Transverse colon (tissue), 4 donors: ENCODE measurements around the gene HERC3. TPM values are rescaled to one million over a fixed set of nuclear protein-coding genes. Genes with fewer than 3 reads are reported as not detected.

Experiments
- DNase-seq: peaks from one replicate; pipeline ENCODE4 v3.0.0-alpha.2; 2019
- H3K27ac ChIP-seq, 4 donors: fragments of 200-600 bp; sonication (generic); 2 replicates each; pipeline ENCODE4 v1.5.1; 2016 to 2018; ENCODE audit warnings: inconsistent platforms in 4 of 4
- H3K27me3 ChIP-seq: fragments of 200-600 bp; sonication (generic); 2 replicates; pipeline ENCODE4 v1.5.1; 2017; ENCODE audit warnings: inconsistent platforms
- H3K36me3 ChIP-seq, 4 donors: fragments of 200-600 bp; sonication (generic); 2 replicates each; pipeline ENCODE4 v1.5.1; 2017 to 2019; ENCODE audit warnings: inconsistent platforms in 4 of 4
- H3K4me1 ChIP-seq, 4 donors: fragments of 200-600 bp; sonication (generic); 2 replicates each; pipeline ENCODE4 v1.5.1; 2017 to 2020; ENCODE audit warnings: inconsistent platforms in 4 of 4
- H3K4me3 ChIP-seq, 4 donors: fragments of 200-600 bp; sonication (generic); 1 replicate in 1 of 4; 2 replicates in 3 of 4; pipeline versions ENCODE4 v1.5.1 to v1.6.1; 2017 to 2019; ENCODE audit warnings: inconsistent platforms in 4 of 4
- H3K9me3 ChIP-seq, 2 donors: fragments of 200-600 bp; sonication (generic); 2 replicates each; pipeline ENCODE4 v1.5.1; 2017 to 2019; ENCODE audit warnings: inconsistent platforms in 2 of 2
- CTCF ChIP-seq, 5 experiments: fragments of 200-600 bp in 3 of 5; fragments of 450-650 bp in 2 of 5; sonication (generic) in 3 of 5; IDR thresholded peaks; 1 replicate in 2 of 5; 2 replicates in 3 of 5; pipeline ENCODE4 v1.5.1; 2016 to 2017; ENCODE audit warnings: antibody characterized with exemption in 5 of 5, inconsistent platforms in 3 of 5, mild to moderate bottlenecking in 2 of 5, moderate library complexity in 1 of 5
- EP300 ChIP-seq: sonication (generic); formaldehyde crosslinking; IDR thresholded peaks from one replicate; pipeline ENCODE4 v1.6.1; 2017; ENCODE audit warnings: antibody characterized with exemption, low read depth
- POLR2A ChIP-seq: fragments of 450-650 bp; IDR thresholded peaks from one replicate; pipeline ENCODE4 v1.6.1; 2016; ENCODE audit warnings: antibody characterized with exemption, mild to moderate bottlenecking, moderate library complexity
- POLR2AphosphoS5 ChIP-seq, 3 donors: sonication (generic); formaldehyde crosslinking; IDR thresholded peaks; one replicate each; pipeline ENCODE4 v1.6.1; 2016; ENCODE audit warnings: antibody characterized with exemption in 3 of 3
- WGBS, 2 donors: methylation state at CpG; one replicate each; pipeline ENCODE4 v1.1.5; 2018; ENCODE audit warnings: low coverage in 1 of 2; 5-methylcytosine and 5-hydroxymethylcytosine counted together
- in situ Hi-C, 4 donors: fragments of 200-750 bp; cut with MboI; loops; one replicate each; pipeline versions ENCODE4 v1.15.0 to v1.15.1; 2017; ENCODE audit warnings: low sequenced_read_pairs in 3 of 4, low pct_ligation_motif_present in 1 of 4, low pct_unique_long_range_greater_than_20kb in 1 of 4
- intact Hi-C: fragments of 100-400 bp; cut with DNase I; formaldehyde crosslinking; loops from one replicate; pipeline ENCODE4 v1.15.1; 2023; ENCODE audit warnings: low total_unique reads
- total RNA-seq, 4 donors: library from RNA; depleted of rRNA; stranded (reverse); fragments of >200 nt; gene quantifications; one replicate each; pipeline ENCODE4 v1.1.0, GENCODE V29; 2016

The HERC3 gene
- total RNA-seq, 4 donors from 2014 or later = 38.9 to 64.1 (median 55.1) TPM

DNA sequence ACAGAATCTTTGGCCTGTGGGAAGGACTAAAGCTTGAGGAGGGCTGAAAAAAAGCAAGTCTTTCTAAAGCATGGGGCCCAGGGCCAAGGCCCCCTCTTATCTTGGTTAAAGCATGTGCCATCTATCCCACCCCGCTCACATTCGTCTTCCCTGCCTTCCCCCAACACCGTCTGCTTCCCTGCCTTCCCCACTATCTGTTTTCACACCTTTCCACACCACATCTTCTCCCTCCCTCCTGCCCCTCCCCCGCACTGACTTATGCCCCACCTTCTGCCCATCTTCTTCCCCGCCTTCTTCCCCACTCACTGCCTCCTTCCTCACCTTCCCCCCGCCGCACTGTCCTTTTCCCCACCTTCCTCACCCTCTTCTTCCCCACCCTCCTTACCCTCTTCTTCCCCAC, 106.2 kb downstream of the HERC3 start:
- Histone ChIP-seq H3K27ac (peak overlapping the region in 1 of 4 donors; percentile 74), H3K9me3 (no peaks in the 10 kb centered on the region), H3K36me3 (no peaks in the 10 kb centered on the region), H3K27me3 (no peaks in the 10 kb centered on the region), H3K4me3 (no peak overlapping the region), H3K4me1 (no peaks in the 10 kb centered on the region)
- TF ChIP-seq POLR2A = no peak
- no peak for TF ChIP-seq EP300
- TF ChIP-seq CTCF (IDR thresholded peaks at IDR 0.05) = no peak
- no peak for TF ChIP-seq POLR2AphosphoS5 (IDR thresholded peaks at IDR 0.05)
- in situ Hi-C loops (no loop called here), intact Hi-C loops (no loop called here)
- no peak for DNase-seq
- WGBS, 2 donors = 87 to 96% methylated on average over 6 to 7 of the region's 7 CpGs

DNA sequence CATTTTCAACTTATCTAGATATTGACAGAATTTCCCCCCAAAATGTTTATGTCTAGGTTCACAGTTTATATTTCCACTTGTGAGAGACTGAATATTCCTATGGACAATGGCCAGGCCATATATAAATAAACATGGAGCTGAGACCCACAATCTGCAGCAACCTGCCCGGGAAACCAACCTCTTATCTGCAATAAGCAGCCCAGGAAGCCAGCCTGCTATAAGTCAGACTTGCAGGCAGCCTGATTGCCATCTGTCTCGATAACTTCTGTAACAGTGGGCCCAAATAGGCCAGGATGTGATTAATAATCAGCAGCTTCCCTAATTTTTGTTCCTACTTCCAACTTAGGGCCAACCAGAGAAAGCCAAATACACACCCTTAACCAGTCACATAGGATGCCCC, 110.5 kb downstream of the HERC3 start:
- intact Hi-C loops = loop anchor here (5.0 kb wide), 1 partner anchor 320 kb away; no protein-coding TSS in a partner anchor
- H3K9me3 ChIP-seq = no peaks in the 10 kb centered on the region
- TF ChIP-seq EP300 (no peak), POLR2A (no peak), CTCF (IDR thresholded peaks at IDR 0.05) (no peak), POLR2AphosphoS5 (IDR thresholded peaks at IDR 0.05) (no peak)
- H3K27me3 ChIP-seq = no peaks in the 10 kb centered on the region
- H3K27ac ChIP-seq = no peak overlapping the region
- peaks cover 0 to 5% (median 0%) of the 10 kb centered on the region in 4 donors for H3K4me1 ChIP-seq
- H3K4me3 ChIP-seq = no peak overlapping the region
- no peak for DNase-seq
- 78 to 82% methylated on average over 1 to 2 of the region's 2 CpGs for WGBS, 2 donors
- H3K36me3 ChIP-seq = peaks cover 0 to 23% (median 4%) of the 10 kb centered on the region in 4 donors
- in situ Hi-C loops = loop anchor here in 2 of 4 donors (25.0 kb wide), 1 partner anchor 335 kb away; no protein-coding TSS in a partner anchor

DNA sequence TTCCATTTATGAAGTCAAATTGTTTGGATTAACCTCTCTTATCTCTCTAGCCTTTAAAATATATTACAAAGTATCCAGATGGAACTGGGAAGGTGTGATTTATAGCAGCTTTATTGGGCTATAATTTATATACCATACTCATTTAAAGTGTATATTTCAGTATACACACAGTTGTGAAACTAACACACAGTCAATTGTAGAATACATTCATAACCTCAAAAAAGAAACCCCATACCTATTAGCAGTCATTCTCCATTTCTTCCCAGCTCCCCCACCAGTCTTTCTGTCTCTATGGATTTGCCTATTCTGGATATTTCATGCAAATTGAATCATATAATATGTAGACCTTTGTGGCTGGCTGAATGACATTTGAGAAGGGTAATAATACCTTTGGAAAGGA, 112.9 kb downstream of the HERC3 start:
- intact Hi-C loops = no loop called here
- in situ Hi-C loops = loop anchor here in 2 of 4 donors (25.0 kb wide), 1 partner anchor 332 kb away; no protein-coding TSS in a partner anchor
- no peak overlapping the region for H3K27ac ChIP-seq
- no peak for TF ChIP-seq POLR2AphosphoS5 (IDR thresholded peaks at IDR 0.05)
- TF ChIP-seq EP300 = no peak
- no peak for TF ChIP-seq POLR2A
- no peak for TF ChIP-seq CTCF (IDR thresholded peaks at IDR 0.05)
- no peak for DNase-seq
- H3K4me1 ChIP-seq = peaks cover 0 to 5% (median 0%) of the 10 kb centered on the region in 4 donors
- H3K27me3 ChIP-seq = no peaks in the 10 kb centered on the region
- H3K9me3 ChIP-seq = no peaks in the 10 kb centered on the region
- peaks cover 0 to 23% (median 5%) of the 10 kb centered on the region in 4 donors for H3K36me3 ChIP-seq
- no peak overlapping the region for H3K4me3 ChIP-seq

DNA sequence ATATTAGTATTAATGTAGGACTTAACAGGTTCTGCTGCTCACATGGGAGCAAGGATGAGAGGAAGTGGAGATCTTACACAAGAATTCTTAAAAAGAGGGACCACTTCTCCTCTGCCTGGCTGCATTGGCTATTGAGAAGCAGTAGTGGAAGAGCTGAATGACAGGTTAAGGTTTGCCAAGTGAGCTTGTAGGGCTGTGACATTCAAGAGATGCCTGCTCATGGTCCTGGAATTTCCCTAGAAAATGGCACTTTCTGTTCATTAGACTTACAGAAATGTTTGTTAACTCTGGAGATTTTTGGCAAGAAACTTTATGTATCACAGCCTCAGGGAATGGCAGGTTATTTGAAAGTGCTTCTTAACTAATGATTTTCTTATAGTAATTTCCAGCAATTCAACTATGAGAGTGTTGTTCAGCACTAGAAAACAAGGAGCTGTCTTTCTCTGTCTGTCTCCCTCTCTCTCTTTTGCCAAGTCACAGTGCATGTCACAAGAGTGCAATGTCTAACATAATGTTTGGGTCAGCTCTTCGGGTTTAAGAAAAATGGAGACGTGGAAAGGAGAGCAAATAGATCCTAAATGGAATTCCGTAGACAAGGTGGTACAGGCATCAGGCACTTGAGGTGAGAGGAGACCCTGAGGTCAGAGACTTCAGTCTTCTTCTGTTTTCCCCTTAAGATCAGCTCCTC, 113.7 kb downstream of the HERC3 start:
- in situ Hi-C loops = loop anchor here in 2 of 4 donors (25.0 kb wide), 1 partner anchor 331 kb away; no protein-coding TSS in a partner anchor
- Histone ChIP-seq H3K36me3 (peaks cover 0 to 23% (median 8%) of the 10 kb centered on the region in 4 donors), H3K4me3 (no peak overlapping the region), H3K9me3 (no peaks in the 10 kb centered on the region), H3K27ac (peak overlapping the region in 1 of 4 donors; percentile 46), H3K27me3 (no peaks in the 10 kb centered on the region), H3K4me1 (peaks cover 0 to 5% (median 0%) of the 10 kb centered on the region in 4 donors)
- DNase-seq = no peak
- 86% methylated on average over 2 to 3 of the region's 3 CpGs for WGBS, 2 donors
- TF ChIP-seq POLR2AphosphoS5 (IDR thresholded peaks at IDR 0.05) (no peak), POLR2A (no peak), CTCF (IDR thresholded peaks at IDR 0.05) (no peak), EP300 (no peak)
- intact Hi-C loops = no loop called here
